Osteoblast (primary cell): ENCODE measurements around the gene CYP3A7. TPM values are rescaled to one million over a fixed set of nuclear protein-coding genes. Genes with fewer than 3 reads are reported as not detected.
"Not testable (repeated sequence)": the region's sequence is repeated elsewhere in the genome, so short reads cannot be mapped to it uniquely, and the experiment has no call there.

Experiments
- DNase-seq: peaks from one replicate; pipeline ENCODE4 v3.0.0; 2011; ENCODE audit warnings: low spot score, mixed read lengths; ENCODE audit not compliant: insufficient read length; ENCODE audit errors: missing footprints
- H2AFZ ChIP-seq: 2 replicates; pipeline ENCODE4 v1.6.0; 2011; ENCODE audit warnings: mild to moderate bottlenecking, low read length
- H3K27ac ChIP-seq: 2 replicates; pipeline ENCODE4 v1.5.1; 2011; ENCODE audit warnings: mild to moderate bottlenecking, low read depth, low read length, moderate library complexity
- H3K27me3 ChIP-seq: 2 replicates; pipeline ENCODE4 v1.6.0; 2012; ENCODE audit warnings: mild to moderate bottlenecking, control low read depth, inconsistent platforms, low read length, moderate library complexity; ENCODE audit not compliant: insufficient read depth
- H3K36me3 ChIP-seq: 2 replicates; pipeline ENCODE4 v1.5.1; 2011; ENCODE audit warnings: mild to moderate bottlenecking, low read length, control low read depth, moderate library complexity; ENCODE audit not compliant: insufficient read depth
- H3K4me1 ChIP-seq: 2 replicates; pipeline ENCODE4 v1.5.1; 2011; ENCODE audit warnings: mild to moderate bottlenecking, low read length, control low read depth, moderate library complexity; ENCODE audit not compliant: insufficient read depth
- H3K4me2 ChIP-seq: 2 replicates; pipeline ENCODE4 v1.6.0; 2011; ENCODE audit warnings: mild to moderate bottlenecking, low read length; ENCODE audit not compliant: insufficient read depth
- H3K4me3 ChIP-seq: fragments of 200-600 bp; sonication (generic); 3 replicates; pipeline ENCODE4 v1.5.1; 2012; ENCODE audit warnings: mild to moderate bottlenecking, low read length, inconsistent platforms; ENCODE audit not compliant: insufficient read depth
- H3K79me2 ChIP-seq: 2 replicates; pipeline ENCODE4 v1.6.0; 2012; ENCODE audit warnings: mild to moderate bottlenecking, low read length, control low read depth, inconsistent platforms; ENCODE audit not compliant: insufficient read depth
- H3K9me3 ChIP-seq: 2 replicates; pipeline ENCODE4 v1.5.1; 2011; ENCODE audit warnings: low read depth, low read length, control low read depth
- H4K20me1 ChIP-seq: 2 replicates; pipeline ENCODE4 v1.6.0; 2012; ENCODE audit warnings: mild to moderate bottlenecking, low read length, control low read depth; ENCODE audit not compliant: insufficient read depth
- CTCF ChIP-seq: IDR thresholded peaks from 2 replicates; pipeline ENCODE4 v1.5.1; 2011; ENCODE audit warnings: mild to moderate bottlenecking, low read depth, low read length, moderate library complexity; ENCODE audit errors: extremely low read depth
- total RNA-seq: library from RNA; depleted of rRNA; stranded (reverse); fragments of >200 nt; gene quantifications from 2 replicates; pipeline ENCODE4 v1.2.3, GENCODE V29; 2012

The CYP3A7 gene
- total RNA-seq, 1 donor, result not detected

- Histone ChIP-seq H3K4me3 (no peak overlapping the region), H3K27ac (no peak overlapping the region), H3K4me2 (no peak overlapping the region), H3K79me2 (no peaks in the 10 kb centered on the region), H4K20me1 (no peaks in the 10 kb centered on the region), H3K36me3 (no peaks in the 10 kb centered on the region), H3K4me1 (no peaks in the 10 kb centered on the region), H3K9me3 (peaks cover 3% of the 10 kb centered on the region), H3K27me3 (no peaks in the 10 kb centered on the region), H2AFZ (no peak overlapping the region)
- DNase-seq, result no peak
- TF ChIP-seq CTCF, result no peak
Measured at GRCh38 chr7:99709838-99710578, 25.0 kb downstream of the CYP3A7 start.

GRCh38 chr7:99709260-99709659 is 25.7 kb downstream of the CYP3A7 start:
- no peak overlapping the region for H3K4me2 ChIP-seq
- no peak for DNase-seq
- no peaks in the 10 kb centered on the region for H3K27me3 ChIP-seq
- no peaks in the 10 kb centered on the region for H3K79me2 ChIP-seq
- H3K4me1 ChIP-seq, result no peaks in the 10 kb centered on the region
- no peak for TF ChIP-seq CTCF
- H2AFZ ChIP-seq, result no peak overlapping the region
- no peak overlapping the region for H3K27ac ChIP-seq
- peaks cover 3% of the 10 kb centered on the region for H3K9me3 ChIP-seq
- no peak overlapping the region for H3K4me3 ChIP-seq
- H4K20me1 ChIP-seq, result no peaks in the 10 kb centered on the region
- H3K36me3 ChIP-seq, result no peaks in the 10 kb centered on the region

GRCh38 chr7:99707096-99707495 is 27.9 kb downstream of the CYP3A7 start:
- Histone ChIP-seq H2AFZ (no peak overlapping the region), H3K36me3 (no peaks in the 10 kb centered on the region), H3K27ac (no peak overlapping the region), H3K4me3 (no peak overlapping the region), H3K27me3 (no peaks in the 10 kb centered on the region), H3K79me2 (no peaks in the 10 kb centered on the region), H3K9me3 (peaks cover 5% of the 10 kb centered on the region), H3K4me1 (no peaks in the 10 kb centered on the region), H3K4me2 (no peak overlapping the region), H4K20me1 (no peaks in the 10 kb centered on the region)
- no peak for DNase-seq
- no peak for TF ChIP-seq CTCF

- Histone ChIP-seq H4K20me1 (no peaks in the 10 kb centered on the region), H3K79me2 (no peaks in the 10 kb centered on the region), H3K4me2 (no peak overlapping the region), H2AFZ (no peak overlapping the region), H3K4me1 (no peaks in the 10 kb centered on the region), H3K27me3 (peaks cover 12% of the 10 kb centered on the region), H3K4me3 (no peak overlapping the region), H3K27ac (no peak overlapping the region), H3K36me3 (no peaks in the 10 kb centered on the region), H3K9me3 (peaks cover 2% of the 10 kb centered on the region)
- DNase-seq, result no peak
- TF ChIP-seq CTCF, result no peak
Measured at GRCh38 chr7:99699946-99700345, 35.0 kb downstream of the CYP3A7 start.

GRCh38 chr7:99698867-99699730 is 35.9 kb downstream of the CYP3A7 start:
- H4K20me1 ChIP-seq, DNase-seq, H3K4me2 ChIP-seq, H3K36me3 ChIP-seq, H3K27ac ChIP-seq, H3K79me2 ChIP-seq, H3K9me3 ChIP-seq, H2AFZ ChIP-seq, H3K4me3 ChIP-seq, H3K4me1 ChIP-seq: not testable (repeated sequence)
- H3K27me3 ChIP-seq, result peaks cover 19% of the 10 kb centered on the region
